ENCODE results near the gene ZNF326. TPM values are rescaled to one million over a fixed set of nuclear protein-coding genes. Genes with fewer than 3 reads are reported as not detected.

Gene ZNF326
- total RNA-seq, 1 experiment from 2014 or later, result 60.1 TPM

DNA sequence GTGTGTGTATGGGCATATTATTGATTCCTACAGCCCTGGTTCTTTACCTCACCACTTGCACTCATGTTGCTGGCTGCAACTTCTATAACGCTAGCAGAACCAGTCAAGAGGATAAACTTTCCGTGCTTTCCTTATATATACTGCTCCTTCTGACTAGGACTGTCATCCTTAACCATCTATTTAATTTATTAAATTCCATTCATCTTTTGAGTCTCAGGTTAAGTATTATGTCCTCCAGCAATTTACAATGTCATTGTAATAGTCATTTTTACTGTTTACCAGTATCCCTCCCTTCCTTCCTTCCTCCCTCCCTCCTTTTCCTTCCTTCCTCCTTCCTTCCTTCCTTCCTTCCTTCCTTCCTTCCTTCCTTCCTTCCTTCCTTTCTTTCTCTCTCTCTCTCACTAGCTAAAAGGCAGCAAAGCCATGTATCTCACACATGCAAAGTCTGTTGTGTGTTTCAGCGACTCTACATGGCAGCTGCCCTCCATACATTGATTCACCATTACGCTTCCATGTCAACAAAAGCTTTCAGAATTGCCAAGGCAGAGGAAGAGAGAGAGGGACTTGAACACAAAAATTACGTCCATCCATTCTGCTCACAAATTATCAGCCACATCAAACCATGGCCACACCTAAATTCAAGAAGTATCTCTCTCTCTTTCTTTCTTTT, 73.8 kb downstream of the ZNF326 start:
- no TSS peak for BruUV-seq (replicated peaks)
- intact Hi-C loops (cut with micrococcal nuclease; ENCODE audit: unreplicated experiment), result loop anchor here (1.0 to 5.0 kb wide), 6 partner anchors 22 to 641 kb away; no protein-coding TSS in a partner anchor
- Histone ChIP-seq H3K4me3 (ENCODE audit: low read depth, low read length, poor library complexity, severe bottlenecking) (no peak overlapping the region), H3K36me3 (ENCODE audit: insufficient read depth, low read length, poor library complexity, severe bottlenecking) (no peaks in the 10 kb centered on the region), H3K9me3 (ENCODE audit: low read depth, low read length, poor library complexity, severe bottlenecking) (no peaks in the 10 kb centered on the region), H3K4me1 (ENCODE audit: insufficient read depth, low read length, poor library complexity, severe bottlenecking) (peaks cover 65% of the 10 kb centered on the region), H3K27me3 (replicated peaks; ENCODE audit: insufficient read depth, low read depth, low read length, poor library complexity) (no peaks in the 10 kb centered on the region), H3K27ac (ENCODE audit: low read depth, low read length, poor library complexity, severe bottlenecking) (peak overlapping the region; percentile 95)
- peak; percentile 95 for DNase-seq (ENCODE audit: low spot score)
- ChIA-PET CTCF (interaction anchor here (0.6 to 0.7 kb wide), 3 partner anchors 20 to 1171 kb away, joined by 5 to 10 read pairs (median 6); no protein-coding TSS in a partner anchor), POLR2A (ENCODE audit: low non-redundant PET) (no interaction called here)
- TF ChIP-seq EZH2 (IDR thresholded peaks at IDR 0.05; ENCODE audit: borderline replicate concordance, low read depth, low read length, poor library complexity, severe bottlenecking), result no peak
- TF ChIP-seq, protein P1, sequence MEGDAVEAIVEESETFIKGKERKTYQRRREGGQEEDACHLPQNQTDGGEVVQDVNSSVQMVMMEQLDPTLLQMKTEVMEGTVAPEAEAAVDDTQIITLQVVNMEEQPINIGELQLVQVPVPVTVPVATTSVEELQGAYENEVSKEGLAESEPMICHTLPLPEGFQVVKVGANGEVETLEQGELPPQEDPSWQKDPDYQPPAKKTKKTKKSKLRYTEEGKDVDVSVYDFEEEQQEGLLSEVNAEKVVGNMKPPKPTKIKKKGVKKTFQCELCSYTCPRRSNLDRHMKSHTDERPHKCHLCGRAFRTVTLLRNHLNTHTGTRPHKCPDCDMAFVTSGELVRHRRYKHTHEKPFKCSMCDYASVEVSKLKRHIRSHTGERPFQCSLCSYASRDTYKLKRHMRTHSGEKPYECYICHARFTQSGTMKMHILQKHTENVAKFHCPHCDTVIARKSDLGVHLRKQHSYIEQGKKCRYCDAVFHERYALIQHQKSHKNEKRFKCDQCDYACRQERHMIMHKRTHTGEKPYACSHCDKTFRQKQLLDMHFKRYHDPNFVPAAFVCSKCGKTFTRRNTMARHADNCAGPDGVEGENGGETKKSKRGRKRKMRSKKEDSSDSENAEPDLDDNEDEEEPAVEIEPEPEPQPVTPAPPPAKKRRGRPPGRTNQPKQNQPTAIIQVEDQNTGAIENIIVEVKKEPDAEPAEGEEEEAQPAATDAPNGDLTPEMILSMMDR (conservative IDR thresholded peaks at IDR 0.05; ENCODE audit: low read depth, low read length), result no peak

DNA sequence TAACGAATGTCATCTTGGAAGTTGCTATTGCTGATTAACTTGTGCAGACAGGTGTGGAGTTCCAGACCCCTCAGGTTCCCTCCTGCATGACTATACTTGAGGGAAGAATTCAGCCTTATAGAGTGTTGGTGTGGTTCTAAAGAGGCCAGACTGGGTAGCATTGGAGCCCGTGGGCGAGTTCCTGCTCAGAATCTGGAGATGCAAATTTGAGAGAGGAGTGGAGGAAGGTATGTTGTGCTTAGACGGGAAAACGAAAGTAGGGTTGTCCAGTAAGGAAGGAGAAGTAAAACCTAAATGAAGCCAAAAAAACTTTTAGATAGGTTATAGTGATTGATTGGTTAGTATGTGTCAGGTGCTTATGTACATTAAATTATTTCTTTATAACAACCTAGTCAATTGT, 79.2 kb downstream of the ZNF326 start:
- ChIA-PET CTCF (no interaction called here), POLR2A (ENCODE audit: low non-redundant PET) (no interaction called here)
- H3K27ac ChIP-seq (ENCODE audit: low read depth, low read length, poor library complexity, severe bottlenecking), result no peak overlapping the region
- no peak for DNase-seq (ENCODE audit: low spot score)
- no peaks in the 10 kb centered on the region for H3K9me3 ChIP-seq (ENCODE audit: low read depth, low read length, poor library complexity, severe bottlenecking)
- TF ChIP-seq, protein P1 (conservative IDR thresholded peaks at IDR 0.05; ENCODE audit: low read depth, low read length), result no peak
- TF ChIP-seq EZH2 (IDR thresholded peaks at IDR 0.05; ENCODE audit: borderline replicate concordance, low read depth, low read length, poor library complexity, severe bottlenecking), result no peak
- BruUV-seq (replicated peaks), result no TSS peak
- peaks cover 44% of the 10 kb centered on the region for H3K4me1 ChIP-seq (ENCODE audit: insufficient read depth, low read length, poor library complexity, severe bottlenecking)
- intact Hi-C loops (cut with micrococcal nuclease; ENCODE audit: unreplicated experiment), result no loop called here
- no peaks in the 10 kb centered on the region for H3K36me3 ChIP-seq (ENCODE audit: insufficient read depth, low read length, poor library complexity, severe bottlenecking)
- H3K27me3 ChIP-seq (replicated peaks; ENCODE audit: insufficient read depth, low read depth, low read length, poor library complexity), result no peaks in the 10 kb centered on the region
- no peak overlapping the region for H3K4me3 ChIP-seq (ENCODE audit: low read depth, low read length, poor library complexity, severe bottlenecking)

DNA sequence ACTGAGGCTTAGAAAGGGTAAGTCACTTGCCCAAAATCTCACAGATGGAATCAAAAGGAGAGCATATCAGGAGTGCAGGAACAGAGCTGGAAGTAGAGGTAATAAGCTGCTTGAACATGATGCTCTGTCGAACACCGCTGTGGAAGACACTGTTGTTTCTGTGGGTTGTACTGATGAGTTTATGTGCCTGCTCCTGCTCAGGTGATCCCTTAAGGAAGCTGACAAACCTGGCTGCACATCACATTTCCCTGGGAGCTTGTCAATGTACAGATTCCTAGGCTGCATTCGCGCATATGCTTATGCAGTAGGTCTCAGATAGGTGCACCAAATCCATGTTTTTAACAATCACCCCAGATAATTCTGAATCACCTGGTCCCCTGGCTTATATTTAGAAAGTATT, 79.7 kb downstream of the ZNF326 start:
- POLR2A ChIA-PET (ENCODE audit: low non-redundant PET), result no interaction called here
- no TSS peak for BruUV-seq (replicated peaks)

More for the DNA sequence above, 79.7 kb downstream of the ZNF326 start:
- H3K36me3 ChIP-seq (ENCODE audit: insufficient read depth, low read length, poor library complexity, severe bottlenecking), result no peaks in the 10 kb centered on the region
- DNase-seq (ENCODE audit: low spot score), result no peak
- H3K4me1 ChIP-seq (ENCODE audit: insufficient read depth, low read length, poor library complexity, severe bottlenecking), result peaks cover 40% of the 10 kb centered on the region
- CTCF ChIA-PET, result no interaction called here
- H3K27me3 ChIP-seq (replicated peaks; ENCODE audit: insufficient read depth, low read depth, low read length, poor library complexity), result no peaks in the 10 kb centered on the region
- intact Hi-C loops (cut with micrococcal nuclease; ENCODE audit: unreplicated experiment), result no loop called here
- H3K9me3 ChIP-seq (ENCODE audit: low read depth, low read length, poor library complexity, severe bottlenecking), result no peaks in the 10 kb centered on the region
- no peak overlapping the region for H3K27ac ChIP-seq (ENCODE audit: low read depth, low read length, poor library complexity, severe bottlenecking)
- TF ChIP-seq EZH2 (IDR thresholded peaks at IDR 0.05; ENCODE audit: borderline replicate concordance, low read depth, low read length, poor library complexity, severe bottlenecking), result no peak
- TF ChIP-seq, protein P1 (conservative IDR thresholded peaks at IDR 0.05; ENCODE audit: low read depth, low read length), result no peak
- H3K4me3 ChIP-seq (ENCODE audit: low read depth, low read length, poor library complexity, severe bottlenecking), result no peak overlapping the region
